Measurements from ENCODE around the gene TBL1XR1. TPM values are rescaled to one million over a fixed set of nuclear protein-coding genes. Genes with fewer than 3 reads are reported as not detected.
"Not testable (repeated sequence)": the region's sequence is repeated elsewhere in the genome, so short reads cannot be mapped to it uniquely, and the experiment has no call there.

Gene TBL1XR1
- total and polyA plus RNA-seq, 7 experiments from 2014 or later = 20.8 to 173 (median 107) TPM

DNA sequence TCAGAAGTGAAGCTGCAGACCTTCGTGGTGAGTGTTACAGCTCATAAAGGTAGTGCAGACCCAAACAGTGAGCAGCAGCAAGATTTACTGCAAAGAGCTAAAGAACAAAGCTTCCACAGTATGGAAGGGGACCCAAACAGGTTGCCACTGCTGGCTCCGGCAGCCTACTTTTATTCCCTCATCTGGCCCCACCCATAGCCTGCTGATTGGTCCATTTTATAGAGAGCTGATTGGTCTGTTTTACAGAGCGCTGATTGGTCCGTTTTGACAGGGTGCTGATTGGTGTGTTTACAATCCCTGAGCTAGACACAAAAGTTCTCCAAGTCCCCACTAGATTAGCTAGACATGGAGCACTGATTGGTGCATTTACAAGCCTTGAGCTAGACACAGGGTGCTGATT is 5.7 kb upstream of the TBL1XR1 start:
- H3K9me3 Mint-ChIP-seq; H3K36me3 ChIP-seq (ENCODE audit: control insufficient read depth in 2 of 3, insufficient read depth in 3 of 3, low read length in 3 of 3); H3K4me3 Mint-ChIP-seq; H3K9me3 ChIP-seq (ENCODE audit: control insufficient read depth in 2 of 3, low read length in 3 of 3); ATAC-seq; CTCF ChIA-PET; DNase-seq; H3K27me3 ChIP-seq (ENCODE audit: control insufficient read depth in 2 of 2, insufficient read depth in 2 of 2, low read length in 2 of 2); H3K36me3 Mint-ChIP-seq; H3K4me3 ChIP-seq (ENCODE audit: low read length); H3K27ac ChIP-seq (ENCODE audit: low read depth, low read length); H3K27me3 Mint-ChIP-seq: not testable (repeated sequence)
- POLR2A ChIA-PET = interaction anchor here (0.6 to 1.5 kb wide), 3 partner anchors 14 to 157 kb away, joined by 3 to 5 read pairs (median 4); no protein-coding TSS in a partner anchor
- H3K4me1 ChIP-seq (ENCODE audit: control insufficient read depth in 2 of 2, insufficient read depth in 2 of 2, low read length in 2 of 2) = peaks cover 26 to 30% of the 10 kb centered on the region in 2 donors
- intact Hi-C loops (cut with micrococcal nuclease) = loop anchor here (5.0 kb wide), 2 partner anchors 34 to 39 kb away; no protein-coding TSS in a partner anchor
- Mint-ChIP-seq H3K4me1 (peaks cover 19 to 62% (median 42%) of the 10 kb centered on the region in 7 donors), H3K27ac (peak overlapping the region in 8 of 9 donors; percentile 81 to 97 (median 90))

DNA sequence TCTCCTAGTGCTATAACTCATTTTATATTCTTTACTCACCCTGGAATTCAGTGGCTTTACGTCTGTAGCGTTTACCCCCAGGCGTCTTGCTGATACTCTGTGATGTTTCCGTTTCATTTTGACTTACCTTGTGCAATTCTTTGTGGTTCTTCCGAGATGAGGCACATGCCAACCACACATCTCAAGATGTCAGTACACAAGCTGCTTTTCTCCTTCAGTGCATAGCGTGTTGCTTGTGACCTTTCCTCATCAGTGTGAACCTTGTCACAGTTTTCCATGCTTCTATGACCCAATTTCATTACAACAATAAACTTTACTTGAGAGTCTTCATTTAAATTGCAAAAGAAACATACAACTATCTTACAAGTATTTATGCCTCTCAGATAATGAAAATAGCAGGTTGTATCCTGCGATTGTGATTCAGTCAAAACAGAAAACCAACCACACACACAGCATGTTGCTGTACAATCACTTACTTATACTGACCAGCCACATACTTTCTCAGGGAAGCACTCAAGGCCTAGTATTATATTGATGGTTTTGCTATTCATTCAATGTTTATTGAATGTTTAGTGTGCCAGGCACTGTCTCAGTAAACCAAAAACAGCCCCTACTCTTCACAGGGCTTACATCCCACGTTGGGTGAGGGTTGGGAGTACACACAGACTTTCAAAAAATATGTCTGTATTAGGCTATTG is 4.6 kb upstream of the TBL1XR1 start:
- Mint-ChIP-seq H3K27ac (peak overlapping the region; percentile 81 to 97 (median 89)), H3K36me3 (peaks cover 0 to 5% (median 0%) of the 10 kb centered on the region in 5 donors), H3K9me3 (peaks cover 0 to 5% (median 0%) of the 10 kb centered on the region in 11 donors), H3K27me3 (no peaks in the 10 kb centered on the region), H3K4me1 (peaks cover 19 to 59% (median 42%) of the 10 kb centered on the region in 7 donors), H3K4me3 (peak overlapping the region; percentile 57 to 81 (median 74))
- Histone ChIP-seq H3K36me3 (ENCODE audit: control insufficient read depth in 2 of 3, insufficient read depth in 3 of 3, low read length in 3 of 3) (no peaks in the 10 kb centered on the region), H3K9me3 (ENCODE audit: control insufficient read depth in 2 of 3, low read length in 3 of 3) (no peaks in the 10 kb centered on the region), H3K4me1 (ENCODE audit: control insufficient read depth in 2 of 2, insufficient read depth in 2 of 2, low read length in 2 of 2) (peaks cover 26 to 30% of the 10 kb centered on the region in 2 donors), H3K27me3 (ENCODE audit: control insufficient read depth in 2 of 2, insufficient read depth in 2 of 2, low read length in 2 of 2) (no peaks in the 10 kb centered on the region), H3K4me3 (ENCODE audit: low read length) (peak overlapping the region; percentile 25), H3K27ac (ENCODE audit: low read depth, low read length) (peak overlapping the region; percentile 55)
- peak; percentile 66 for ATAC-seq
- ChIA-PET POLR2A (interaction anchor here (0.7 to 9.7 kb wide), 7 partner anchors 17 to 475 kb away, joined by 3 to 204 read pairs (median 3); no protein-coding TSS in a partner anchor), CTCF (interaction anchor here (0.6 kb wide), 2 partner anchors 331 to 348 kb away, joined by 3 to 6 read pairs; no protein-coding TSS in a partner anchor)
- intact Hi-C loops (cut with micrococcal nuclease) = loop anchor here (1.0 to 5.0 kb wide), 4 partner anchors 22 to 225 kb away; no protein-coding TSS in a partner anchor
- peak in 8 of 9 donors; percentile 53 to 83 (median 75) for DNase-seq

DNA sequence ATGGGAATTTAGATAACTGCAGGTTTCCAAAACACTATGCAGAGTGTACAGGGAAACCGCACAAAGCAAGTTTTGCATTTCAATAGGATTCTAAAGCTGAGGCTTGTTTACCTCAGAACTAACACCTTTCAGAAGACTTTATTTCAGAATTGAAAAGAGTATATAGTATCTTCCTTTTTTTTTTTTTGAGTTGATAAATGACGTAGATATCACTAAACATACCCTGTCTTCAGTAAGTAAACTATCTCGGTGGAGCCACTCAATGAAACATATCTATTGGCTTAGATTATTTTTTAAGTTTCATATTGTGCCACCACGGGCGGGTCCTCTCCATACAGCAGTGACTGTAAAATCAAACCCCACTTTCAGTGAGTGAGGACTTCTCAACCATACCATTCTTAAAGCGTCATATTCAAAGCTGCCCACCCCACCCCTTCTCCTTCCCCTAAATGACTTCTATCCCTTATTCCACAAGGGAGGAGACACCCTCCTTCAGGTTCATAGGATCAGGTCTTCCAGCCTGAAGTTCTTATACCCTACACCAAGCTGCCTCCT is 2.0 kb upstream of the TBL1XR1 start:
- peak overlapping the region; percentile 84 to 98 (median 90) for H3K27ac Mint-ChIP-seq
- H3K4me3 Mint-ChIP-seq = peak overlapping the region; percentile 67 to 86 (median 82)
- H3K9me3 Mint-ChIP-seq = peaks cover 0 to 5% (median 0%) of the 10 kb centered on the region in 11 donors
- H3K36me3 ChIP-seq (ENCODE audit: control insufficient read depth in 2 of 3, insufficient read depth in 3 of 3, low read length in 3 of 3) = peaks cover 0 to 3% (median 0%) of the 10 kb centered on the region in 3 experiments
- intact Hi-C loops (cut with micrococcal nuclease) = loop anchor here (2.0 to 10.0 kb wide), 12 partner anchors 26 to 1948 kb away; partner anchors contain the start of gene PIK3CA (in 2 of the 2)
- CTCF ChIA-PET = interaction anchor here (0.6 to 4.1 kb wide), 3 partner anchors 88 to 331 kb away, joined by 5 to 36 read pairs (median 5); no protein-coding TSS in a partner anchor
- peaks cover 0 to 2% (median 0%) of the 10 kb centered on the region in 5 donors for H3K27me3 Mint-ChIP-seq
- H3K9me3 ChIP-seq (ENCODE audit: control insufficient read depth in 2 of 3, low read length in 3 of 3) = no peaks in the 10 kb centered on the region
- ATAC-seq (peak; percentile 1), DNase-seq (peak in 6 of 9 donors; percentile 10 to 43 (median 22))
- H3K27ac ChIP-seq (ENCODE audit: low read depth, low read length) = peak overlapping the region; percentile 76
- peaks cover 0 to 8% (median under 1%) of the 10 kb centered on the region in 5 donors for H3K36me3 Mint-ChIP-seq
- peaks cover 27 to 39% of the 10 kb centered on the region in 2 donors for H3K4me1 ChIP-seq (ENCODE audit: control insufficient read depth in 2 of 2, insufficient read depth in 2 of 2, low read length in 2 of 2)
- H3K4me3 ChIP-seq (ENCODE audit: low read length) = peak overlapping the region; percentile 43
- POLR2A ChIA-PET = interaction anchor here (0.6 to 9.7 kb wide), 15 partner anchors 10 to 877 kb away, joined by 3 to 204 read pairs (median 5); no protein-coding TSS in a partner anchor
- peaks cover 22 to 63% (median 55%) of the 10 kb centered on the region in 7 donors for H3K4me1 Mint-ChIP-seq
- H3K27me3 ChIP-seq (ENCODE audit: control insufficient read depth in 2 of 2, insufficient read depth in 2 of 2, low read length in 2 of 2) = no peaks in the 10 kb centered on the region

DNA sequence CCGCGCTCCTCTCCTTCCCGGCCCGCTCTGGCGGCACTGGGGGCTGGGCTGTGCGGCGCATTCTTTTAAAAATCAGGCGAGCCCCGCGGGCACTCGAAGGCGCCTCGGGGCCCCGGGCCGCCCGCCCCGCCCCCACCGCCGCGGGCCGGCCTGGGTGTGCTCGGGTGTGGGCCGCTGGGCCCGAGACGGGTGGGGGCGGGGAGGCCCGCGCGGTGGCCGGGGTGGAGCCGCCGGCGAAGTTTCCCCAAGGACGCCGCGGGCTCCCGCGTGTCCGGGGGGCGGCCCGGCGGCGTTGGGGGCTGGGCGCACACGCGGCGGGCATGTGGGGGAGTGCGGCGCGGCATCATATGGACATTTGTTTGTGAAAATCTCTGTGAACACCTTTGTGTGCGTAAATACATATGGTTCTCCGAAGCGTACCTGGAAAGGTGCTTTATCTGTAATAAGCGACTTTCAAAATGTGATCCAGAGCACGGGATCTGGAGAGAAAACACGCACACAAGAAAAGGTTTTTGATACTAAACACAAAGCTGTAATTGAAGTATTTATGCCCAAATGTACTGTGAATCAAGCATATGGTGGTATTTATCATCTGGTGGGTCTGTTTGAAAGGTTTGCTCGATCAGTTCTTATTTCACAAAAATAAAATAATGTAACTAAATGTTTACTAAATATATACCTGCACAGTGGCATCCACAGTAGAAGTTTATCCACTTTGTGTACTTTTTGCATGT is 612 bp upstream of the TBL1XR1 start:
- Mint-ChIP-seq H3K4me3 (peak overlapping the region; percentile 75 to 99 (median 86)), H3K27me3 (peaks cover 0 to 2% (median 0%) of the 10 kb centered on the region in 5 donors), H3K4me1 (peaks cover 32 to 68% (median 65%) of the 10 kb centered on the region in 7 donors), H3K9me3 (peaks cover 0 to 5% (median 0%) of the 10 kb centered on the region in 11 donors), H3K27ac (peak overlapping the region; percentile 88 to 99 (median 94)), H3K36me3 (peaks cover 0 to 18% (median 5%) of the 10 kb centered on the region in 5 donors)
- ChIA-PET POLR2A (interaction anchor here (0.6 to 9.7 kb wide), 26 partner anchors 11 to 400 kb away, joined by 3 to 204 read pairs (median 4); no protein-coding TSS in a partner anchor), CTCF (interaction anchor here (0.5 to 4.1 kb wide), 7 partner anchors 51 to 404 kb away, joined by 3 to 36 read pairs (median 3); no protein-coding TSS in a partner anchor)
- Histone ChIP-seq H3K4me1 (ENCODE audit: control insufficient read depth in 2 of 2, insufficient read depth in 2 of 2, low read length in 2 of 2) (peaks cover 38 to 50% of the 10 kb centered on the region in 2 donors), H3K27me3 (ENCODE audit: control insufficient read depth in 2 of 2, insufficient read depth in 2 of 2, low read length in 2 of 2) (no peaks in the 10 kb centered on the region), H3K27ac (ENCODE audit: low read depth, low read length) (peak overlapping the region; percentile 76), H3K36me3 (ENCODE audit: control insufficient read depth in 2 of 3, insufficient read depth in 3 of 3, low read length in 3 of 3) (peaks cover 0 to 3% (median 0%) of the 10 kb centered on the region in 3 experiments), H3K9me3 (ENCODE audit: control insufficient read depth in 2 of 3, low read length in 3 of 3) (no peaks in the 10 kb centered on the region), H3K4me3 (ENCODE audit: low read length) (peak overlapping the region; percentile 43)
- peak; percentile 36 for ATAC-seq
- intact Hi-C loops (cut with micrococcal nuclease) = loop anchor here (1.0 to 10.0 kb wide), 19 partner anchors 27 to 1949 kb away; partner anchors contain the start of gene PIK3CA (in 2 of the 2)
- peak in 6 of 9 donors; percentile 23 to 46 (median 37) for DNase-seq

DNA sequence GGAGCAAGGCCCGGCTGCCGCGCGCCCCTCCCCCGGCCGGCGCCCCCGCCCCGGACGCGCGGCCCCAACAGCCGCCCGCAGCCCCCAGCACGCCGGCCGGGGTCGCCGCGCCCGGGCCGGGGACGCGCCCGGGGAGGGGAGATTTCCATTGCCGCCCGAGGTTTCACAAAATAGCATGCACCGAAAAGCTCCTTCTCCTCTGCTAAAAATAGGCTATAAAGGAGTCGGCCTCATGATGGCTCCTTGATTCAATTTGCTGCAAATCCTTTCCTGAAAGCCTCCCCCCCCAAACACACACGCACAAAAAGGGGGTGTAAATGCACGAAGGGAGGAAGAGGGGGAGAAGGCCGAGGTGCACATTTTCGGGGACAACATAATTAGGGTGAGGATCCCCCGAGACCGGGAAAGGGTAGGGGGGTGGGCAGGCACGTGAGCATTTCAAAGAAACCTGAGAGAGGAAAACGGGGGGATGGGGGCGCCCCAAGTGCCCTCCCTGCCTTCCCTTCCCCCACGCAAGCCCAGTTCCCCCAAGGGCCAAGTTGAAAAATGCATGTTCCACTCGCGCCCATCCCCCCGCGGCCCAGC is 734 bp downstream of the TBL1XR1 start:
- Mint-ChIP-seq H3K27me3 (peaks cover 0 to 2% (median 0%) of the 10 kb centered on the region in 5 donors), H3K27ac (peak overlapping the region; percentile 94 to 100 (median 96)), H3K36me3 (peaks cover 0 to 25% (median 9%) of the 10 kb centered on the region in 5 donors), H3K4me3 (peak overlapping the region; percentile 93 to 99 (median 98)), H3K9me3 (peaks cover 0 to 5% (median 0%) of the 10 kb centered on the region in 11 donors), H3K4me1 (peaks cover 34 to 68% (median 62%) of the 10 kb centered on the region in 7 donors)
- DNase-seq (peak; percentile 31 to 71 (median 63)), ATAC-seq (peak; percentile 5)
- Histone ChIP-seq H3K27me3 (ENCODE audit: control insufficient read depth in 2 of 2, insufficient read depth in 2 of 2, low read length in 2 of 2) (no peaks in the 10 kb centered on the region), H3K9me3 (ENCODE audit: control insufficient read depth in 2 of 3, low read length in 3 of 3) (no peaks in the 10 kb centered on the region), H3K27ac (ENCODE audit: low read depth, low read length) (peak overlapping the region; percentile 94), H3K4me1 (ENCODE audit: control insufficient read depth in 2 of 2, insufficient read depth in 2 of 2, low read length in 2 of 2) (peaks cover 39 to 44% of the 10 kb centered on the region in 2 donors), H3K4me3 (ENCODE audit: low read length) (peak overlapping the region; percentile 91), H3K36me3 (ENCODE audit: control insufficient read depth in 2 of 3, insufficient read depth in 3 of 3, low read length in 3 of 3) (peaks cover 0 to 3% (median 0%) of the 10 kb centered on the region in 3 experiments)
- intact Hi-C loops (cut with micrococcal nuclease) = loop anchor here (1.0 to 10.0 kb wide), 19 partner anchors 51 to 1951 kb away; partner anchors contain the start of gene PIK3CA (in 2 of the 2)
- CTCF ChIA-PET = interaction anchor here (1.0 to 4.1 kb wide), 3 partner anchors 106 to 163 kb away, joined by 3 to 36 read pairs (median 9); no protein-coding TSS in a partner anchor
- POLR2A ChIA-PET = interaction anchor here (0.6 to 9.7 kb wide), 14 partner anchors 12 to 401 kb away, joined by 3 to 204 read pairs (median 4); no protein-coding TSS in a partner anchor

All from naive thymus-derived CD4-positive, alpha-beta T cell (primary cell).